Measurements from ENCODE around the gene CMKLR1.

Gene CMKLR1

DNA sequence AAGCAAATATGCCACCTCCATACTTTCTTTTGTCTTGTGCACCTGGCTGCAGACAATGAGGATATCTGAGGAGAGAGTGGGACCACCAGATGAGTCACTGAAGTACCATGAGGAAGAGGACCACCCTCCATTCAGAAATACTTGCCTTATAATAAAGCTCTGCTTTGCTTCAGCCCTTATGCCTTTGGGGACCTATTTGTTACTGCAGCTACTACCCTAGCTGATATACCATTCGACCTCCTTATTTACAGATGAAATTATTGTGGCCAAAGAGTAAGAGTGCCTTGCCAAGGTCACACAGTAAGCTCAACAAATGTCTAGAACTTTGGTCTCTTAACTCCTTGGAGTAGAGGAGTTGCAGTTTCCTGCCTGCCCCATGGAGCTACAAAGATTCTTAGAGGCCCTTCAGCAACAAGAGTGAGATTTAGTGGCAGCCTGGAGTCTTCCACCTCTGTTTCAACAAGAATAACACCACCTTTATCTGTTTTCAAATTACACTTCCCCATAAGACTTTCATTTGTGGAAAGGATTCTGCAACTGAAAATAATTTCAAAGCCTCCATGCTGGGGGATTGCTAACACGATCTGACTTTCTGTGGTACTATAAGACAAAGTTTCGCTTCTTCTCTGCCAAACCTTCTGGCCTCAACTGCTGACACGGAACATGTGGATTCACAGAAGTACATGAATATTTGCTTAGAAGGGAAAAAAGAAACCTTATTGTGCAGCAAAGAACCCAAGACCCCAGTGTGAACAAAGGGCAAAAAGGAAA is 3.6 kb downstream of the CMKLR1 start:
- DNase-seq (ENCODE audit: low read depth), result no peak

DNA sequence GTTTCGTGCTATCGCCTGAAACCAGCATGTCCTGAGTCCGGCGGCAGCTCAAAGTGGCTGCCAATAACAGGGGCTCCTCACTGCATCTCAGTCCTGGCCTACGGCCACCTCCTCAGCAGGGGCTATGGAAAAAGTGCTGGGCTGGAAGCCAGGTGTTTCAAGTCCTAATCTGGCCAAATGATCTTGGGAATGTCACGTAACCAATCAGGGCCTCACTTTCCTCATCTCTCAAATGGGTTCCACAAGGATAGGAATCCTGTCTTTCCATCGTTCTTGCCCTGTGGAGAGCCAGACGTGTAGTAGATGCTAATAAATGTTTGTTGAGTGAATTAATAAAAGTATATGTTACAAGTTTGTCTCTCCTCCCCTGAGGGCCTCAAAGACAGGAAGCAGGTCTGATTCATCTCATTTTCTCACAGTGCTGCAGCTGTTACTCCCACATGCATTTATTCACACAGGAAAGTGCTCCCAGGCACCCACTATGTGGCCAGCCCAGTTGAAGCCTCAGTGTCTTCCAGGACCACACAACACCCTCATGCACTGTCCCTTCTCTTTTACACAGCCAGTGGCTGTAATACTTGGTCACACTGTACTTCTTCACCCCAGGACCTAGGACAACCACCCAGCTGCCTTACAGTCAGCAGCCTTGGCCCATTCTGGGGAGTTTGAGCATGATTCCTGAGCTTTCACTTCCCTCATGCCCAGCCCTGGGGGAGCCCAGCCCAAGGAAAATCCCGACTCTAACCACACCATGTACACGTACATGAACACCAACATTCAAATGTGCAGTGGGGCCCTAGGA is 5.0 kb downstream of the CMKLR1 start:
- no peak for DNase-seq (ENCODE audit: low read depth)

DNA sequence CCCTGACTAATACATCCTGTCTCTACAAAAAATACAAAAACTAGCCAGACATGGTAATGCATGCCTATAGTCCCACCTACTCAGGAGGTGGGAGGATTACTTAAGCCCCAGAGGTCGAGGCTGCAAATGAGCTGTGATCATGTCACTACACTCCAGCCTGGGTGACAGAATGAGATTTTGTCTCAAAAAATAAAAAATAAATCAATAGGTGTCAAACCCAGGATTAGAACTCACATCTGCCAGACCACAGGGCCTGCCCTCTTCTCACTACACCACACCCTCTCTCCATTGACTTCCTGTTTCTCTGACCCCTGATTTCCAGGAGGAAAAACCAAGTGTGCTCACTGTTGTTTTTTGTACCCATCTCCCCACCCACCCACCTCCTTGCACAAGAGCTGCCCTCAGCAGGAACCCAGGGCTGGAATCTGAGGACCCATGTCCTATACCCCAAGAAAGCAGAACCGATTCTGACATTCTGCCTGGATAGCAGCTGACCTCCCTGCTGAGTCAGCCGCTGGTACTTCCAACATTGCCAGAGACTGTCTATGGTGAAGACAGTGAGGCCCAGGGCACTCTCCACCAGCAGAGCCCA is 6.2 kb downstream of the CMKLR1 start:
- no peak for DNase-seq (ENCODE audit: low read depth)

DNA sequence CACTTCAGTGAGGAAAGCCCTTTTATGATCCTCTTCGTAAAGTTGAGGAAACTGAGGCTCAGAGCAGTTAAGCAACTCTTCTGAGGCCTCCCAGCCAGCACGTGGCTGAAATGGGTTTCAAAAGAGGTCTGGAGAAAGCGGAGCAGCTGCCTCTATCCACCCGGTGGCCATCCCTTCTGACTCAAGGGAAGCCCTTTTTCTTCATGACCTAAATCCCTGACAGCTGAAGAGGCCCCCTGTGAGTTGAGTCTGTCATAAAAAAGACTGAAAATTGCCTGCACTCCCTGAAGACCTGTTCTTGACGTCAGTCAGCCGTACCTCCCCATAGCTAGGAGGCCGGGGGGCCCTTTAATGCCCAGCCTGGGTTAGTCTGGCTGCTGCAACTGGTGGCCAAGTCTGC is 10.7 kb downstream of the CMKLR1 start:
- DNase-seq (ENCODE audit: low read depth), result no peak

DNA sequence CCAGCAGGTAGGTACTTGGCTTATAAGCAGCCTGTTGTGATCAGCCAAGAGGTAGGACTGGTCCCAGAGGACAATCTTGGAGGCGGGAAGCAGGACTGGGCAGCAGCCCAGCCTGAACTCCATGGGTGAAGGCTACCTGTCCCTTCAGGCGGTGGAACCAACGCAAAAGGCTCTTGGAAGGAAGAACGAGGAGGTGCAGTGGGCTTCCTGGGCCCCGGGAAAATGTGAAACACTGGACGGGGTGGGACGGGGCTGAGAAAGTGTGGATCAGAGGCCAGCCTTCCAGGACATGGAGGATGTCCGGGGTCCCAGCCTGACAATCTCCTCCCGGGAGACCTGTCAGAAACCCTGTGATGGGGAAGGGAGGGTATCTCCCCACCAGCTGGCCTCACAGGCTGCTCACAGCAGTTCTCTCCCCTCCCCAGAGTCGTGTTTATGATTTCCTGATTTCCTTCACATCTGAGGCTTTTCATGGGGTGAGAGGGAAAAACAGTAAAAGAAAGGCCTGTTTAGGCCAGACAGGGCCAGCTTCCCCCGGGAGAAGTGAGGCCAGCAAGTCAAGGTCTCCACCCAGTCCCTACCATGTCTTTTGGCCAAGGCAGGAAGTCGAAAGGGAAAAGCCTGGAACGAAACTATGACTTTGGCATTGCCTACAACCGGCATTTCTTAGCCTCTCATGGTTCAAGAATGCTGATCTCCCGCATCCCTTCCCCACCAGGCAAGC is 11.3 kb downstream of the CMKLR1 start:
- DNase-seq (ENCODE audit: low read depth), result no peak

DNA sequence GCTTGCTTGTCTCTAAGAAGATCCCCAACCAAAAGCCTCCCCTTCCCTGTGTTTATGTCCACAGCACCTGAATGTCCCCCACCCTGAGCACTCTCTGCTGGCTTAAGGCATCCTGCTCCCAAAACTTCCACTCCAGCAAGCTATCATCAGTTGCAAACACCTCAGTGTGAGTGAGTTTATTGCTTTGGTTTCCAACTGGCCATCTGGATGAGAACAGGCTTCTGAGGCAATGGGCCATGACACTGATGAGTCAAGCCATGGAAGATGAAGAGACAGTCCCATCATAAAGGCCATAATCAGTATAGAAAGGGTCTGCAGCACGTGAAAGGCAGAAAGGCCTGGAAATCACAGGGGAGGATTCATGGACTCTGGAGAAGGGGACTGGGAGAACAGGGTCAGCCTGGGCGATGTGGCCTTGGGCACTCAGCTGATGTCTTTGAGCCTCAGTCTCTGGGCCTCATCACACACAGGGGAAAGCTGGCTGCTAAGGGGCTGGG is 12.8 kb downstream of the CMKLR1 start:
- DNase-seq (ENCODE audit: low read depth), result no peak

DNA sequence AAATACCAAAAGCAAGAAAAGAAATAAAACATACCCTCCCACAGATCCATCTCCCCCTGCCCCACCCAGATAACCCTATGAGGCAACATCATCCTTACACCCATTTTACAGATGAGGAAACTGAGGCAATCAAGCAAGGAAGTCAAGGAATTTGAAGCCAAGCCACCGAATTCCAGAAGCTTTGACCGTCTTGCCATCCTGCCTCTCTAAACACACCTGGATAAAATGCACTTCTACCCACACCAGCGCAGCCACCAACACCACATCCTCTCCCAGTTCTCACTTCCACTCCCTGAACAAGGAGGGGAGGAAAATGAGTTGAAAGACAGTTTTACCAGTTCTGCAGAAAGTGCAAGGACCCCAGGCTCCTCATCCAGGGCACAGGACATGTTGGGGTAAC is 13.6 kb downstream of the CMKLR1 start:
- DNase-seq (ENCODE audit: low read depth), result no peak

DNA sequence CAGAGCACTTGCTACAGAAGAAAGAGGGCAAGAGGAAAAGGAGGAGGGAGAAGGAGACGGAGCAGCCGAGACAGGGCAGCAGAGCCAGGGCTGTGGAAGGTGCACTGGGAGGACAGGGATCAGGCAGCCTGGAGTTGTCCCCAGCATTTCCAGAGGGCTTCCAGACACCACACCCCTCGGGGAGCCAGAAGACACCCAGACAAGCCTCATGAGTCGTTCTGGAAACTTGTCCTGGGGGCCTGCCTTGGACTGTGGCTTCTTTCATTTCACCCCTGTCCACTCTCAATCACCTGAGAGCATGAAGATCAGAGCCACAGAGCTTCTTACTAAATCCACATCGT is 14.1 kb downstream of the CMKLR1 start:
- no peak for DNase-seq (ENCODE audit: low read depth)

DNA sequence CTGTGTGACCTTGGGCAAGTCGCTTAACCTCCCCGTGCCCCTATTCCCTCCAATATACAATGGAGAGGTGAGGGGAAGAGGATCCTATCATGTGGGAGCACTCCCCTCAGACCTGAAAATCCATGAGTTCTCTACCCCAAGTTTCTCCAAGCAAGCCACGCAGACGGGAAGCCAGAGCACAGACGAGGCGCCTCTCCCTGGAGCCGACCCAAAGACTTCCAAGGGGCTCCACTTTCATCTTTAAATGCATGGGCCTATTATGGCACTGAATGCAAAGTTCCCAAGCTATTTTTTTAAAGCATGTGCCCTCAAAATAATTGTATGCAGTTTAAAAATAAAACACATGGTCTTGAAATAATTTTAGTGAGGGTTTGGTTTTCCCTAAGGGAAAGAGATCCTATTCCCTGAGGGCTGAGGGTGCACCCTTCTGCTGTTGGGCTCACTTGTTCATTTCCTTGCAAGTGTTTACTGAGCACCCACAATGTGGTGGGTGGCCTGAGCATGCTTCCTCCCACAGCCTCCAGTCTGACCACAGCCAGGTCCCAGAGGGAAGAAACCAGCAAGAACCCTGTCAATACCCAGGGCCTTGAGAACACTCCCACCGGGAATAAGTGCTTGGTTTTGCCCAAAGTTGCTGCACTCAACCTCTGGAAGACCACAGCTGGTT is 14.6 kb downstream of the CMKLR1 start:
- DNase-seq (ENCODE audit: low read depth), result no peak

DNA sequence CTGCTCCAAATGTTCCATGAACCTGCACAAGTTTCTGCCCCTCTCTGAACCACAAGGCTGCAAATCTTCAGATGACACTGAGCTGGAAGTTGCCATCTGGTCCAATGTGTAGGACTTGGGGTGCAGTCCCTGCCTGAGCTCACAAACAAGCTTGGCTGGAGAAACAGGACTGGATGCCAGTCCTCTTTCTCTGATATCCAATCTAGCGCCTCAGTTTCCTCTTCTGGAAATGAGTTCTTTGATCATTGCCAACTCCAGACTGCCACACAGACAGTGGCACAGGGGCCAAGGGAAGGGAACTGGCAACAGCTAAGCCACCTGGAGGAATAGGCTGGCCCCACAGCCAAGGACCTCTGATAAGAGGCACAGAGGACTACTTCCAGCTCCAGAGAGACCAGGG is 15.5 kb downstream of the CMKLR1 start:
- DNase-seq (ENCODE audit: low read depth), result no peak

DNA sequence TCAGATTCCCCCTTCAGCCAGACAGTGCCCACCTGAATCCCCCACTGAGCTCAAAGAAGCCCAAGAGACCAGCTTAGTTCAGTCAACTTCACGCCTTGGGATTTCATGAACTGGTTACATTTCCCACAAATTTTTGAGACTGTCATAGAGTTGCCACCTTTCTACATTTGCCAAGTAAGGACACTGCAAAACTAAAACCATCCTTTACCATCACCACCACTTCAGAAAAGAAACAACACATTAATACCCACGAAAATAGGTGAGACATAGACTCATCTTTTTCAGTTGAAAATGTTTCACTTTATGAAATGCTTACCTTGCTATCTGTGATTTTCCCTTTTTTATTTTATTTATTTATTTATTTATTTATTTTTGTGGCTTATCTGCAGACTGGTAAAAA is 16.1 kb downstream of the CMKLR1 start:
- DNase-seq (ENCODE audit: low read depth), result no peak

DNA sequence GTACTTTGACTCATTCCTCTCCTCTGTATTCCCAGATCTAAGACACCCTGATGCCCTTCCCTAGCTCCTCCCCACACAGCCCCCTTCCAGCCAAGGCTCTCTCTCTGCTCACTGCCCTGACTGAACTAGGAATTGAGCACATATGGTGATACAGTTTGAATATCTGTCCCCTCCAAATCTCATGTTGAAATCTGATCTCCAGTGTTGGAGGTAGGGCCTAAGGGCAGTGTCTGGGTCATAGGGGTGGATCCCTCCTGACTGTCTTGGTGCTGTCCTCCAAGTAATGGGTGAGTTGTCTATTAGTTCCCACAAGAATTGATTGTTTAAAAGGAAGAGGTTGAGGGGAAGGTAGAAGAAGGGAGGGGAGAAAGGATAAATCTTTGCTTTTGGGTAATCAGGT is 17.4 kb downstream of the CMKLR1 start:
- no peak for DNase-seq (ENCODE audit: low read depth)

DNA sequence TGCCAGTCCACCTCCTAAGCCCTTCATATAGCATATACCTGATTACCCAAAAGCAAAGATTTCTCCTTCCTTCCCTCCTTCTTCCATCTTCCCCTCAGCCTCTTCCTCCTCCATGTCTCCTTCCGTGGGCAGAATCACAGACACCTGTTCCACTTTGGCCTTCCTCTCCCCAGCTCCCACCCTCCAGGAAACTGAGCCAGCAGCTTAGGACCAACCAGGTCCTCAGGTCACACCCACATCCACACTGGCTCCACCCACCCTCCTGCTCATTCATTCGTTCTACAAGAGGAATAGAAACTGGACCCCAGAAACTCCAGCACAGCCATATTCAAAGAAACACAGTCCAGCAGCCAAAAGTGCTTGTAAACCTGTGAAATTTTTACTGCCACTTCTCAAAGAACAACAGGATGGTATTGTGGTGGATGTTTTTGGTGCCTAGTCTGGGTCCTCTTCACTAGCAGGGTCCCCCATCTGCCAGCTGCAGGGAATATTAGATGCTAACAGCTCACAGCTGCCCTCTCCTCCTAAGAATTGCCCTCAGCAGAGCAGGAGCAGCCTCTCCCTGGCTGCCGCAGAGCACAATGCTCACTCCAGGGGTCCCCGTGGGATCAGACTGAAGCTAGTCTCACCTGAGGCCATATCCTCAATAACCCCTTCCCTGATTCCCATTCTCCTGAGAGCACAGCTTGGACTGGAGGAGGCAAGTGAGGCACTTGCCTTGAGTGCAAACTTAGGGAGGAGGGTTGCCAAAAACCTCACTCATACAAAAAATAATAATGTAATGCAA is 18.4 kb downstream of the CMKLR1 start:
- no peak for DNase-seq (ENCODE audit: low read depth)

DNA sequence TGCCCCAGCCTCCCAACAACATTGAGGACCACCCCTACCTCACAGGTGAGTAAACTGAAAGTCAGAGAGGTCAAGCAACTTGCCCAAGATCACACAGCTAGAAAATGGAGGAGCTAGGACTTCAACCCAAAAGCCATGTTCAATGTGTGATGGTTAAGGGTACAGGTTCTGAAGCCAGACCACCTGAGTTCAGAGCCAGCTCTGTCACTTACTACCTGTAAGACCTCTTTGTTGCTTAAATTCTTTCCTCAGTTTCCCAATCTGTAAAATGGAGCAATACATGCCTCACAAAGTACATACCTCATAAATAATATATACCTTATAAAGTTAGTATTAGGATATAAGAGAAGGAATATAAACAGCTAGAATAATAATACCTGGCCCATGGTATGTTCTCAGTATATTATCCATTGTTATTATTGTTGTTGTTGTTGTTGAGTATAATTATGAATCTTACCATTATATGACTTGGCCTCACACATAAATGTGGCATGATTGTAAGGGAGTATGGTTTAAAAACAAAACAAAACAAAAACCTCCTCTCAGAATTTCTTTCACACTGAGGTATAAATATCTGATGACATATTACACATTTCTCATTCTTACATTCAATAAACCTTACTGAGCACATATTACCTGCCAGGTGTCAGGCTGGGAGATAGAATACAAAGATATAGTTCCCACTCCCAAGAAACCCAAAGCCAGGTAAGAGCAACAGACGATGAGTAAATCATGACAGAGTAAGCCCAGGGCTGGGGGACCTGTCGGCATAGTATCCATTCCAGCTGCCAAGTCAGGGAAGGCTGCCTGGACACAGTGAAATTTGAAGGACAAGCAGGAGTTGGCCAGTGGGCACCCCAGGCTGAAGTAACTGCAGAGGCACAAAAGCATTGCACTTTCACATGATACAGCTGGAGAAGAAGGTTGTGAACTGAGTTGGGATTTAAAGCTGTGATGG is 19.6 kb downstream of the CMKLR1 start:
- DNase-seq (ENCODE audit: low read depth), result no peak

DNA sequence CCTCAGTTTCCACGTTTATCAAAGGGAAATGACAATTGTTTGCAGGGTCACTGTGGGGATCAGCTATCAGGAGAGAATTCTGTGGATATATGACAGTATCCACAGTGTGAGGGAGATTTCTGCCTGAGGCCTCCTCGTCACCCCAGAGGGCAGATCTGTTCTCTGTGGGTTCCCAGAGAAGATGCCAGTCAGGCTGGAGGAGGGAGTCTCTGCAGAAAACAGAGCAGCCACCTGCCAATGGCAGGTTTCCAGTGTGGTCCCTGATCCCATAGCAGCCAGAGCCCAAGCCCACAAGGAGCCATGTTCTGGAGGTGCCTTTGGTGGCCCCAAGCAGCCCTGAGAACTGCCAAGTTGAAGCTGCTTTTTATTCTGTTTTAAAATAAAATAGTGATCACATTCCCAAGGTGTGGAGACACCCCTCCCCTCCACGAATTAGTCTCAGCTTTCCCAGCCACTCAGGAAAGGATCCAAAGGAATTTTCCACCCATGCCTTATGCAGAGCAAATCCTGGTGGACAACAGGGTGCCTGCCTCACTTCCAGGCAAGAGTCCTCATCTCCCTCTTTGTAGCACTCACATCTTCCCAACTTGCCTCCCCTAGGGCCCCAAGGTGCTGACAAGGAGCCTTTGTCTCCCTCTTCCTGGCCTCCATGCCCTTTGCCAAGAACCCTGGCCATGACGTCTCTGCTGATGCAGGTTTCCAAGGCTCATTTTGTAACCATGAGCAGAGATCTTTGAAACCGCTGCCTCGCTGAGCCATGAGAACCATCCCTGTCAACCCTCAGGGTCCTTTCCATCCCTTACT is 20.4 kb downstream of the CMKLR1 start:
- DNase-seq (ENCODE audit: low read depth), result no peak

DNA sequence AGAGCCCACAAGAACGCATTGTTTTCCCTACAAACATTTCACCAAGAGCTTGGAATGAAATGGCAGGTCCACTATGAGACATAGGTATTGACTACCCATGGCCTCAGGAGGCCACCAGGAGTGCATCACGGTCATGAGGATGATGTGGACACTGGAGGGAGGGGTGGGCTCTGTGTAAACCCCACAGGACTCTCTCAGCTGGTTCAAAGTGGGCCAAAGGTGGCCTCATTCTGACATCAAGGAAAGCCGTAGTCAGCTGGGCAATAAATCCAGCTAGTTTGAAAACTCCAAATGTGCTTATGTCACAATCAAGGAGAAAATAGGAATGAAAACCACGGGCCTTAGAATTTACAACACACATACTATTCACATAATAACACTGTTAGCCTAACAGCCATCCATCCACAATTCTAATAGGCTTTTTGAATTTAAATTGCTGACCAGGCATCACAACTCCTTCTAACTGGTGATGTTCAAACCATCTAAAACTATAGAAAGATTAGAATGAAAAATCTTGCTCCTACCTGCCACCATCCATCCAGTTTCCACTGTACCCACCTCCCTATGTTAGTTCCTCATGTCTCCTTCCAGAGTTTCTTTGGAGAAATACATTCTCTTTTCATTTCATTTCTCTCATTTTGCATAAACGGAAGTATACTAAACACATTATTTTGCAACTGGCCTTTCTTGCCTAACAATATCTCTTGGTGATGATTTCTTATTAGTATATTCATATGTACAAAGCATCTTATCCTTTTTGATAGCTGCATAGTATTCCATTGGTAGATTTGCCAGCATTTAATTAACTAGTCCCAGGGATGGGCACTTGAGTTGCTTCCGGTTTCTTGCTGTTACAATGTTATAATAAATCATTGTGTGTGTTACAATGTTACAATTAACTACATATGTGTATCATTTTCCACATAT is 21.5 kb downstream of the CMKLR1 start:
- no peak for DNase-seq (ENCODE audit: low read depth)

DNA sequence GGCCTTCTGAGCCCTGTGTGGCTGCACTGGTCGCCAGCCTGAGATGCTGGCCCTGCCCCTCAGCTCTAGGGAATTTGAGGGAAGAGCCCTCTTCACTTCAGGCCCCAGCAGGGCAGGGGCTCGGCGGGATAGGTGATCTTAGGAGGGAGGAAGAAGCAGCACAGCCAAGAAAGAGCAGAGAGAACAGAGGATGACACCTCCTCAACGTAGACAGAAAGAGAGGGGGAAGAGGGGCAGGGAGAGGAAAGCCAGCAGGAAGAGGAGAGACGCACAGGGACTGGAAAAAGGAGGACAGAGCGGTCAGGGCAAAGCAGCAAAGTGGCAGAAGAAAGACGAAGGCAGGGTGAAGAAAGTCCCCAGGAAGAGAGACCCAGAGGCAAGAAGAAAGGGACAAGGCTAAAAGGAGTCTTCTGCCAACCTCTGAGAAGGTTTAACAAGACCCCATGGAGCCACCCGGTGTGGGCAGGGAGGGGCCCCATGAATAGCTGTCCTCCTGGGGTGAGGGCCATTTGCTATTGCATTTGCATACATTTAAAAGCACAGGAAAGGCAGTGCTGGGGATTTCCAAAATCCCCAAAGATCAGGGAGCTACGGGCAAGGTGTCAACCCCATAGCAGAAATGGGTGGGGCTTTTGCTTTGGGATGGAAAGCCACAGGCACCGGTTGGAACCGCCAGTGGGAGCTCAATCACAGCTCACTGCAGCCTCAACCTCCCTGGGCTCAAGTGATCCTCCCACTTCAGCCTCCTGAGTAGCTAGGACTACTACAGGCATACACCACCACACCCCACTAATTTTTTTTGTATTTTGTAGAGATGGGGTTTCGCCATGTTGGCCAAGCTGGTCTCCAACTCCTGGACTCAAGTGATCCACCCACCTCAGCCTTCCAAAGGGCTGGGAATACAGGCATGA is 22.7 kb downstream of the CMKLR1 start:
- DNase-seq (ENCODE audit: low read depth), result no peak
